ENCODE results near the gene EIF5.
"Not testable (repeated sequence)": the region's sequence is repeated elsewhere in the genome, so short reads cannot be mapped to it uniquely, and the experiment has no call there.

The EIF5 gene

DNA sequence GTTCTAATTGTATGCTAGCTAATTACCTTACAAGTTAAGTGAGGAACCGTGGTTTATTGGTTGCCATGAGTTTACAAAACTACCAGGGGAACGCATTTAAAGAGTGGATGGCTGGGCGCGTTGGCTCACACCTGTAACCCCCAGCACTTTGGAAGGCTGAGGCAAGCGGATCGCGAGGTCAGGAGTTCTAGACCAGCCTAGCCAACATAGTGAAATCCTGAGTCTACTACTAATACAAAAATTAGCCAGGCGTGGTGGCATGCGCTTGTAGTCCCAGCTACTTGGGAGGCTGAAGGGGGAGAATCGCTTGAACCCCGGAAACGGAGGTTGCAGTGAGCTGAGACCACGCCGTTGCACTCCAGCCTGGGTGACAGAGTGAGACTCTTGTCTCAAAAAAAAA lies 2.2 kb downstream of the EIF5 start:
- no peak for DNase-seq (ENCODE audit: low read depth)

DNA sequence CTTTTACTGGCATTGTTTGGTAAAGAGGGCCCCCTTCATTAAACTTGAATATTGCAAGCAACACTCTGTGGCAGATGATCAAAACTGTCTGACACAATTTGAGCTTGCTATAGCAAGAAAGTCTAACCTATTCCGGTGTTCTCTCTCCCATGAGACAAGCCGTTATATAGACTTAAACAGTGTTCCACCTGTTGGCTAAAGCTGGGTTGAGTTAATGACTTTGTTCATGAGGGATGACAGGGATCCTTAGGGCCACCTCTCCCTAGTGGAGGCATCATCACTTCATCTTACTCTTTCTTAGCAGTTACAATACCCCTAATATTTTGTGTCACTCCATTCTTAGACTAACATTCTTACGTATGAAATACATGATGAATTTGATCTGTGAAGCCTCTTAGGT lies 3.8 kb downstream of the EIF5 start:
- no peak for DNase-seq (ENCODE audit: low read depth)

DNA sequence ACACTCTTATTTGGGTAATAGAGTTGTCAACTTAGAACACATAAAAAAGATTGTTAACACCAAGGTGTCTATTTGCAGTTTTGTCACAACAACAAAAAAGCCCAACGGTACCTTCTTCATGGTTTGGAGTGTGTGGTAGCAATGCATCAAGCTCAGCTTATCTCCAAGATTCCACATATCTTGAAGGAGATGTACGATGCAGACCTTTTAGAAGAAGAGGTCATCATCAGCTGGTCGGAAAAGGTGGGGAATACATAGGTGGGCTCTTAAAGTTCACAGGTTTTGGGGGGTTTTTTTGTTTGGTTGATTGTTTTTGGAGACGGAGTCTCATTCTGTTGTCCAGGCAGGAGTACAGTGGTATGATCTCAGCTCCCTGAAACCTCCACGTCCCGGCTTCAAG lies 5.5 kb downstream of the EIF5 start:
- DNase-seq (ENCODE audit: low read depth) = no peak

DNA sequence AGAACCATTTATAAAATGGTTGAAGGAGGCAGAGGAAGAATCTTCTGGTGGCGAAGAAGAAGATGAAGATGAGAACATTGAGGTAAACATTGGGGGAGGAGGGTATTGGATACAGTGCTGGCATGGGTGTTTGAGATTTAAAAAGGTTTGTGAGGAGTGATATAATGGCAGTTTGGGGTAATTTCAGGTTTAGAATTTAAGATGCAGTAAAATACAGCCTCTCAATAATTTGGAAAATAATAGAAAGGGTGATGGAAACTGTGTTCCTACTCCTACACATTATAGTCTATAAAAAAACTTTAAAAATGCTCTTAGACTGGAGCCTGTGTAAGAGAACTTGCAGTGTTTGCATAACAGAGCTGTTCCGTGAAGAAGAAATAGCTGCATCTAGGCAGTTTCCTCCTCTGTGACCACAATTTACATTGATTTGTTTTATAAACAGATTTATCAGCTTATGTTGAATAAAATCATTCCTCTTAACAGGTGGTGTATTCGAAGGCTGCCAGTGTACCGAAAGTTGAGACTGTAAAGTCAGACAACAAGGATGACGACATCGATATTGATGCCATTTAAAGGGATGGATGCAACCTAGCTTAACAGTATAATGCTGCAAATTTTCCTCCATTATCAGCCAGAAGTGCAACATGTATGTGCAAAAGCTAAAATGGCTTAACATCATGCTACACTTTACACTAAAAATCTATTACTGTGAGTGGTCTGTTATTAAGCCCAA lies 6.6 kb downstream of the EIF5 start:
- no peak for DNase-seq (ENCODE audit: low read depth)

DNA sequence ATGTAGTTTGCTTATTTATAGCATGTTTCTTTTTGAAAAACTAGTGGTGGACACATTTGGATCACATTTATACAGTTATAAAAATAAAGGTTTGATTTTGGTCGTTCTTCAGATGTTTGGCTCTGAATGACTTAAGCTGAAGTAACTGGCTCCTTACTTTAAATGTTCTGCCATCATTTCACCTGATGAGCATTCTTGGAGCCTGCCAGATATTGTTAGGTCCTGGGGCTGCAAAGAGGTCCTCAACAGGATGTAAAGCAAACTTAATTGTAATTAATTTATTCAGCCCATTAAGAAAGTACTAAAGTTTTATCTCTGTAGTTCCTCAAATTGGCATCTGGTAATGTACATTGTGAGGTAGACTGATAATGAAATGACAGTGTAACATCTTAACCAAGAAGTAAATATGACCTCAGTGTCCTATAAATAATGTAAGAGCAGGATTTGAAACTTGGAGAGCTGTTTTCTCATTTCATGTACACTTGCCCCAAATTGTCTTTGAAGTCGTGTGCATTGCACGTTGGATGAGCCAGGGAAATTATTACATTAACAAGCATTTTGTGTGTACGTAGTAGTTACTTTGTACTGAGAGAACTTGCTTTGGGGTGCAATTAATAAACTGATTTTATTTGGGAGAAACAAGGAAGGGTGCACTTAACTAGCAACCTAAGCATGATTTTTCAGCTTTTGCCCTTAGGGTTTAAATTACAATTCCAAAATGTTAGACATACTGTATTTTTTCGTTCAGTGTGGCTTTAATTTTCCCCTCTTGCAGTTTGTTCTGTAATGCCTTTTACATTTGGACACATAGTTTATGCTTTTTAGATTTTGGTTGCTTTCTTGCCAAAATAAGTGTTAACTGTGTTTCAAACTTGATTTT lies 7.5 kb downstream of the EIF5 start:
- DNase-seq (ENCODE audit: low read depth) = no peak

DNA sequence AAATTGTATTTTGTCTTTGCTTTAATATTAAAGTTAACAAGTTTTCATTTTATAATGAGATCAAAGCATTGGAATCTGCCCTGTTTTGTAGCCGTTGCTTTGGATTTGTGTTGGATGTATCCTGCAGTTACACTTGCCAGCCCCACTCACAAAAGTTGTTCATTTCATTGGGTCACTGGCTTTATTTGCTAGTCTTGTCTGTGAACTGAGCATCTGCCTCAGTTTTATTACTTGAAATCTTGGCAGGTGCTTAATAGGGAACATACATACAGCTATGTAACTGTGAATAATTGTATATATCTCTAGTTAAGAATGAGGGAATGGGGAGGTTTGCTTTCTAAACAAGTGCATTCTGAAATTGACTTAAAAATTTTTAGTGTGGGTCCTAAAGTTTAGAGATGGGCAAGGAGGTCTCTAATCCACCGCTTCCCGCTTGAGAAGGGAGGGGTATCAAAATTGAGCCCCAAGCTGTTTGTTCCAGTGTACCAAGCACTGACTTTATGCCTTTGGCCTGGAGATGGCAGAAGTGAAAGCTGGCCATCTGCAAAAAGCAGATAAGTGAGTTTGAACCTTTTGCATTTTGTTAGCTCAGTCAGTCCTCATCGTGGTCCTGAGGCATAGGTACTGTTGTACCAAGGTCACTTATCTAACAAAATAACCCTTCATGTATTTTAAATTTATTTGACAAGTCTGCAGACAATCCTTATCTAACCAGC lies 9.3 kb downstream of the EIF5 start:
- DNase-seq (ENCODE audit: low read depth) = no peak

DNA sequence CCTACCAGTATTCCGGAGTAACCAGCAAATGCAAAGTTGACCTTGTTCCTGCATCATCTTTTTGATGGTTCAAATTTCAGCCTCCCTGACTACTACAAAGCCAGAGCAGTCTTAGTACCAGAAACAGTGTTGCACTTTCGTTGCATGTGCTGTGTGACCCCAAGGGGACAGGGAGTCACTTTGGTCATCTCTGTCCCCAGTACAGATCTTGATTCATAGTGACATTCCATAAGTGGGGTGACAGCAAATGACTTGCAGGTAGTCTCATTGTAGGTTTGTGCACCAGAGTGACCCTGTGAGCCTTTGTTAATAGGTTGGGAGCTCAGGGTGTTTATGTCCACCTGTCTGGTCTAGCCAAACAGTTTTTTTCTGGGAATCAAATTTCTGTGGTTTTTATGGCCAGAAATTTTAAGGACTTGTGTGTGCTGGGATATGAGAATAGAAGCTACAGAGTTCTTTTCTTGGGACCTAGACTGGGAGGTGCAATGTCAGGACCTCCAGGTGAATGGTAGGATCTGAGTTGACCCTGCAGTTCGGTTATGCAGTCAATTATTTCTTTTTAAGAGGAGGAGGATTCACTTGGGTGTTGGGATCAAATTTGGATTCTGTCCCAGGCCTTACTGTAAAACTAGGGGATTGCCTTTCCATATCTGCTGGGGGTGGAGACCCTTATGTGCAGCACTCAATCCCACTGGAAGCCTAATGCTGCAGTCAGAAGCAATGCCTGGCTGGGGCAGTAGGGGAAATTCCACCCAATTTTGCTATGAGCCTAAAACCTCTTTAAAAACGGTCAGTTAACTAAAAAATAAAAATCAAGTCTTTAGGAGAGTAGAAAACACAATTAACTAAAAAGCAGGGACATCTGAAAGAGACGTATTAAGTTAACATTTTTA lies 10.1 kb downstream of the EIF5 start:
- no peak for DNase-seq (ENCODE audit: low read depth)

DNA sequence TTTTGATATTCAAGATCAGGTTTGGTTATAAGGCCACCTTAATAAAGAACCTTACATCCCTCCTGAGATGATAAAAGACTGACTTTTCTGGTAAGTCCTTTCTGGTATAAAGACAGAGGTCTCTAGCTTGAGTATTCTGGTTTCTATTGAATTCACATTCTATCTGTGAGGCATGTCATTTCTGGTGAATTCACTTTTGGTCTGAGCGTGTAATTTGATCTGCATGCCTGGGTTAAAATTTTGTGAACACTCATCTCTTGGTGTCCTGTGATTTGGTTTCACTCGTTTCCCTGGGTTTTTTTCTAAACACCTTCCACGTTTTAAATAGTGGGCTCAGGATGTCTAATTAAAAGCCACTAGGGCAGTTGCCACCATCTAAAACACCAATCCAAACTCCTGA lies 12.2 kb downstream of the EIF5 start:
- DNase-seq (ENCODE audit: low read depth) = no peak

DNA sequence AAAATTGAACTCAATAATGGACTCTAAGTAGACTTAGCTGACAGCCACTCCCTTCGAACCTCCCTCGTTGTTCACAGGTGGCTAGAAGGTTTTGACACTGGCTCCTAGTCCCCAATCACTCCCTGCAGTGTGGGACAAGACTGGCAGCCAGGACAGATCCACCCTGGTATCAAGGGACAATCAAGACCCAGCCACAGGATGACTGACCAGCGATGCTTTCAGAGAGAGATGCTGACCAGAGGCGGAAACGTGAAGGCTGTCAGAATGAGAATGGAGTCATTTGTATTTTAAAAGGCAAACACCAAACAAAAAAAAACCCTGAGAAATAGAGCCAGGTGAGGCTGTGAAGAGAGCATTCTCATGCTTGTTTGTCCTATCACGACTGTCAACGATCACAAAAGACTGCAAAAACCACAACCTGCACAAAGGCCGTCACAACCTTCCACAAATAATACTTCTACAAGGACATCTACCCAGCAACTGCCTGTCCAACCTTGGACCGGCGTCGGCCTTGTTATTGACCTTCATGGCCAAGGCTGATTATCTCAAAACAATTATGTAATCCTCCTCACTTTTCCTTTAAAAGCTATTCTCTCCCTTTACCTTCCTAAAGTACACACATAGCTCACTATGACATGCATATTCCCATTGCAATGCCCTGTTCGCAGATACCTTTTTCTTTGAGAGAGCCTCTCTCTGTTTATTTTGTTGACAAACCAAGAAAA lies 13.2 kb downstream of the EIF5 start:
- no peak for DNase-seq (ENCODE audit: low read depth)

DNA sequence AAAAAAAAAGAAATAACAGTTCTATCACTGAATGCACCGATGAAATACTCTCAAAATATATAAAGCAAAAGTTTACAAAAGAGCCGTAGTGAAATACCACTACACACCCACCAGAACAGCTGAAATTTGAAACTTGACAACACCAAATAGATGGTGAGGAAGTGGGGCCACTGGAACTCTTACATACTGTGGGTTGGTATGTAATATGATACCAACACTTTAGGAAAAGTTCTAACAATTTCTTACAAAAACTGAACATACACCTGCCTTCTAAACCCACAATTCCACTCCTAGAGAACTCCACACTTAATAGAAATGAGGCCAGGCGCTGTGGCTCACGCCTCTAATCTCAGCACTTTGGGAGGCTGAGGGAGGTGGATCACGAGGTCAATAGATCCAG lies 14.1 kb downstream of the EIF5 start:
- no peak for DNase-seq (ENCODE audit: low read depth)

DNA sequence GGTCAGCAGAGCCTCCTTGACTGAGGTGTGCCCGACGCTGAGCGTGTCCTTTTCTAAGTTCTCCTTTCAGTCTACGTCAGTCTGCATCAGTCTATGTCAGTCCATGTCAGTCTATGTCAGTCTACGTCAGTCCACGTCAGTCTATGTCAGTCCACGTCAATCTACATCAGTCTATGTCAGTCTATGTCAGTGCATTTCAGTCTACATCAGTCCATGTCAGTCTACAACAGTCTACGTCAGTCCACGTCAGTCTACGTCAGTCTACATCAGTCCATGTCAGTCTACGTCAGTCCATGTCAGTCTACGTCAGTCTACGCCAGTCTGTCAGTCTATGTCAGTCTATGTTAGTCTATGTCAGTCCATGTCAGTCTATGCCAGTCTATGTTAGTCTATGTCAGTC lies 15.9 kb downstream of the EIF5 start:
- DNase-seq (ENCODE audit: low read depth) = no peak

DNA sequence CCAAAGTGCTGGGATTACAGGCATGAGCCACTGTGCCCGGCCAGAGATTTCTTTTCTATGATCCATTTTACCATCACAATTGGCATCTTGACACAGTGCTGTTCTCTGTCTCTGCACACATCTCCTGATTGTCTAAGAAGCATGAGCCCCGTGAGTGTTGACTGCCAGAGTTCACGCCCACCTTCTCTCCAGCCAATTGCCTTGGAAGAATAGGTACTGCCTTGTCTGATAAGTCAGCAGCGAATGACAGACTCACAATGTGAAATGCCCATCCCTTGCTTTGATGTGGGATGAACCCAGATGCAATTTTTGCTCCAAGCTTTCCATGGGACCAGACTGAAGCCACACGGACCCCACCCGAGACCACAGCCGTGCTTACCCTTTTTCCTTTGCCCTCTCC lies 19.3 kb downstream of the EIF5 start:
- DNase-seq (ENCODE audit: low read depth) = no peak

DNA sequence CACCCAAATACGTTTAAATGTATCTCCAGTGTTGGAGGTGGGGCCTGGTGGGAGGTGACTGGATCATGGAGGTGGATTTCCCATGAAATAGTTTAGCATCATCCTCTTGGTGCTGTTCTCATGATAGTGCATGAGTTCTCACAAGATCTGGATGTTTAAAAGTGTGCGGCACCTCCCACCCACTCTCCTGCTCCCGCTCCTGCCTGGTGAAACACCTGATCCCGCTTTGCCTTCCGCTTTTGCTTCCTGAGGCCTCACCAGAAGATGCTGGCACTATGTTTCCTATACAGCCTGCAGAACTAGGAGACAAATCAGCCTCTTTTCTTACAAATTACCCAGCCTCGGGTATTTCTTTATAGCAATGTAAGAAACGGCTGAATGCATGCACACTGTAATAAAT lies 20.1 kb downstream of the EIF5 start:
- DNase-seq (ENCODE audit: low read depth) = no peak

DNA sequence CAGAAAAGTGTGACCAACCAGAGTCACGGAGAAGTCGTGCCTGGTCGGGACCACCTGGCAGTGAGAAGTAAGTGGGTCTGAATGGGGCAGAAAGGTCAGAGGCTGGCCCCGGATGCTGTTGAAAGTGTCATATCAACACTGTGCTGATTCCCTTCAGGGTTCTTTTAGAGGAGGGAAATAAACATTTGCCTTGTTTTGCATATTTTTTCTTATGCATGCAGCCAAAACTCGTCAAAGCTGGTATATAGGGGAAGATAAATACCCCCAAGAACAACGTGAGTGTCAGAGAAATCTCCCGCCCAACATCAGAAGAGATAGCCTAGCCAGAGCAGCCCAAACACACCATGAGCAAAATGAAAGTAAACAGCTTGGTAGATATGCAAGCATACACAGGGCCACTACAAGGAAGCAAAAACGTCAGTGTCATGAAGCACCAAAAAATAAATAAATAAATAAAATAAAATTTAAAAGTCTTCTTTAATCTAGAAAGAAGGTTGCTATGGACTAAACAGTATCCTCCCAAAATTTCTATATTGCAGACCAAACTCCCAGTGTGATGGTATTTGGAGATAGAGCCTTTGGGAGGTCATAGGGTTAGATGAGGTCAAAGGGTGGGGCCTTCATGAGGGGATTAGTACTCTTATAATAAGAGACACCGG lies 22.1 kb downstream of the EIF5 start:
- DNase-seq (ENCODE audit: low read depth) = no peak

DNA sequence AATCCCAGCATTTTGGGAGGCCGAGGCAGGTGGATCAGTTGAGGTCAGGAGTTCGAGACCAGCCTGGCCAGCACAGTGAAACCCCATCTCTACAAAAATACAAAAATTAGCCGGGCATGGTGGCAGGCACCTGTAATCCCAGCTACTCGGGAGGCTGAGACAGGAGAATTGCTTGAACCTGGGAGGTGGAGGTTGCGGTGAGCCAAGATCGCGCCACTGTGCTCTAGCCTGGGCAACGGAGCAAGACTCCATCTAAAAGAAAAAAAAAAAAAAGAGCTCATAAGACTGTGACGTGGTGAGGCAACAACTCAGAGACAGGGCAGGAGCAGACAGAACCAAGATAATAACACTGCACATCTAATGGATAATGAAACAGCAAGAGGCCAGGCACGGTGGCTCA lies 23.5 kb downstream of the EIF5 start:
- not testable (repeated sequence) for DNase-seq (ENCODE audit: low read depth)

DNA sequence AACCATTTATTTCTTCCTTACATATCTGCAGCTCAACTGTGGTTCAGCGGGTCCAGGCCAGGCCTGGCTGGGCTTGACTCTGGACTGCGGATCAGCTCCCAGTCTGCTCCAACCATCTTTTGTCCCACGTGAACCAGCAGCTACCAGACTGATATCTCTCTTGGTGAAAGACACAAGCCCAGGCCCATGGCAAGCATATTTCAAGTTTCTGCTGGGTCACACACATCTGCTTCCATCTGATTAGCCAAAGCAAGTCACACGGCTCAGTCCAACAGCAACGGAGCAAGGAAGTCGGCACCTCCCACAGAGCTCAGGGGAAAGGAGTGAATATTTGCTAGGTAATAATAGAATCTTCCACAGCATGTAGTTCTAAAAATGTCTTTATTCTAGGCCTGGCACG lies 26.5 kb downstream of the EIF5 start:
- DNase-seq (ENCODE audit: low read depth) = no peak

DNA sequence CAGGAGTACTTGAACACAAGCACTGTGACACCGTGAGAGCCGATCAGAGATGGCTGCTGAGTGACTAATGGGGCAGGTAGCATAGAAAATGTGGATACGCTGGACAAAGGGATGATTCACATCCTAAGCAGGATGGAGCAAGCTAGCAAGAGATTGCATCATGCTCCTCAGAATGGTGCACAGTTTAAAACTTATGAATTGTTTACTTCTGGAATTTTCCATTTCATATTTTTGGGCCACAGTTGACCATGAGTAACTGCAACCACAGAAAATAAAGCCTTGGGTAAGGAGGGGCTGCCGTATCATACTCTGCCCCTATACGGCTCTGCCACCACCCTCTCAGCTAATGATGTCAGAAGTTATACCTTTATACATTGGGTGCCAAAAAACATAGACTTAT lies 27.8 kb downstream of the EIF5 start:
- DNase-seq (ENCODE audit: low read depth) = no peak

DNA sequence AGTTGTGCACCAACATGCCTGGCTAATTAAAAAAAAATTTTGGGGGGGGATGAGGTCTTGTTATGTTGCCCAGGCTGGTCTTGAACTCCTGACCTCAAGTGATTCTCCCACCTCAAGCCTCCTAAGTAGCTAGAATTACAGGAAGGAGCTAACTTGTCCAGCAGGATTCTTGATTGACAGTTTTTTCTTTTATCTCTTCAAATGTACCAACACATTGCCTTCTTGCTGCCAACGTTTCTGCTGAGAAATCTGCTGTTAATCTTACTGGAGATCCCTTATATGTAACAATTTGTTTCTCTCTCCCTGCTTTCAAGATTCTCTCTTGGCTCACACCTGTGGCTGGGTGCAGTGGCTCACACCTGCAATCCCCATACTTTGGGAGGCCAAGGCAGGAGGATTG lies 28.7 kb downstream of the EIF5 start:
- no peak for DNase-seq (ENCODE audit: low read depth)

DNA sequence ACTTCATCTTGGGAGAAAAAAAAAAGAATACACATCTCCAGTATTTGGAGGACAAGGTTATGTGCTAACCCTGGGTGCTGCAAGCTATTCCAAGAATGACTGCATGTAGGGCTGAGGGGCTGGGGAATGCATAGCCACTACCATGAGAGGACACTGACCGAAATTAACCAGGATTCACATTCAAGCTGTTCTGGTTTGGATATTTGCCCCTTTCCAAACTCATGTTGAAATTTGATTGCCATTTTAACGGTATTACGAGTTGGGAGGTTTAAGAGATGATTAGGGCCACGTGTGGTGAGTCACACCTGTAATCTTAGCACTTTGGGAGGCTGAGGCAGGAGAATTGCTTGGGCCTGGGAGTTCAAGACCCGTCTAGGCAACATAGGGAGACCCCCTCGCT lies 32.7 kb downstream of the EIF5 start:
- no peak for DNase-seq (ENCODE audit: low read depth)

DNA sequence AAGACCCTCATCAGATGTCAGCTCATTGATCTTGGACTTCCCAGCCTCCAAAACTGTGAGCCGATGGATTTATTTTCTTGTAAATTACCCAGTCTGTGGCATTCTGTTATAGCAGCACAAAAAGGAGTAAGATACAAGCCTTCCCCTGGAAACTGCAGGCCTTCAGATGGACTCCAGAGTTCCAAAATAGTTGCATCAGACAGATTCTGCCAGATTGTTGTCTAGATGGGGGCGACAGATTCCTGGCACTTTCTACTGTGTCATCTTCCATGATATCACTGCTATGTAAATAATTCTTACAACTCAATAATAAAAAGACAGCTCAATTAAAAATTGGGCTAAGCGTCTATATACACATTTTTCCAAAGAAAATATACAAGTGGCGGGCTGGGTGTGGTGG lies 34.0 kb downstream of the EIF5 start:
- no peak for DNase-seq (ENCODE audit: low read depth)

DNA sequence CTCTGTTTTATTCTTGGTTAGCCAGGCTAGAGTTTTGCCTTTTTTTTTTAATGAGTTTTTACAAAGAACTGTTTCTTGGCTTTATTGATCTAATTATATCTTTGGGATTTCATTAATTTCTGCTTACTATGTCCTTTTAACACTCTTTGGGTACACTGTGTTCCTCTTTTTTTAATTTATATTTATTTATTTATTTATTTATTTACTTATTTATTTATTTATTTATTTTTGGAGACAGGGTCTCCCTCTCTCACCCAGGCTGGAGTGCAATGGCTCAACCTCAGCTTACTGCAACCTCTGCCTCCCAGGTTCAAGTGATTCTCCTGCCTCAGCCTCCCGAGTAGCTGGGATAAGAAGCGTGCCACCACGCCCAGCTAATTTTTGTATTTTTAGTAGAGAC lies 36.0 kb downstream of the EIF5 start:
- no peak for DNase-seq (ENCODE audit: low read depth)

All from stimulated activated CD8-positive, alpha-beta memory T cell treated with anti-CD3 and anti-CD28 coated beads, Interleukin-12 subunit alpha, Interleukin-12 subunit beta, amount 100 ng/mL, for 4 hours (primary cell).